DND-41 (cell line): ENCODE measurements around the gene NT5E.

Experiments
- CTCF ChIP-seq: IDR thresholded peaks from 2 replicates; pipeline ENCODE4 v1.5.1; 2012; ENCODE audit warnings: borderline replicate concordance, low read length, moderate library complexity, mild to moderate bottlenecking; ENCODE audit not compliant: poor library complexity, severe bottlenecking; ENCODE audit errors: extremely low read depth
- EZH2 ChIP-seq: IDR thresholded peaks from 3 replicates; pipeline ENCODE4 v1.6.1; 2012; ENCODE audit warnings: borderline replicate concordance, low read depth, mild to moderate bottlenecking, moderate library complexity, low read length, inconsistent platforms; ENCODE audit not compliant: severe bottlenecking

- TF ChIP-seq CTCF (no peak), EZH2 (no peak)
Observed at GRCh38 chr6:85458782-85459181, 8.9 kb downstream of the NT5E start.
